ENCODE results near the gene EEF1AKMT4.

Gene EEF1AKMT4

GRCh38 chr3:184211718-184212117 is 37.8 kb upstream of the EEF1AKMT4 start:
- CTCF ChIA-PET: interaction anchor here (1.8 to 17.3 kb wide), 2 partner anchors 15 to 30 kb away, joined by 4 to 160 read pairs; partner anchors contain the start of gene VWA5B2
- POLR2A ChIA-PET: no interaction called here
- TF ChIP-seq, protein P1, sequence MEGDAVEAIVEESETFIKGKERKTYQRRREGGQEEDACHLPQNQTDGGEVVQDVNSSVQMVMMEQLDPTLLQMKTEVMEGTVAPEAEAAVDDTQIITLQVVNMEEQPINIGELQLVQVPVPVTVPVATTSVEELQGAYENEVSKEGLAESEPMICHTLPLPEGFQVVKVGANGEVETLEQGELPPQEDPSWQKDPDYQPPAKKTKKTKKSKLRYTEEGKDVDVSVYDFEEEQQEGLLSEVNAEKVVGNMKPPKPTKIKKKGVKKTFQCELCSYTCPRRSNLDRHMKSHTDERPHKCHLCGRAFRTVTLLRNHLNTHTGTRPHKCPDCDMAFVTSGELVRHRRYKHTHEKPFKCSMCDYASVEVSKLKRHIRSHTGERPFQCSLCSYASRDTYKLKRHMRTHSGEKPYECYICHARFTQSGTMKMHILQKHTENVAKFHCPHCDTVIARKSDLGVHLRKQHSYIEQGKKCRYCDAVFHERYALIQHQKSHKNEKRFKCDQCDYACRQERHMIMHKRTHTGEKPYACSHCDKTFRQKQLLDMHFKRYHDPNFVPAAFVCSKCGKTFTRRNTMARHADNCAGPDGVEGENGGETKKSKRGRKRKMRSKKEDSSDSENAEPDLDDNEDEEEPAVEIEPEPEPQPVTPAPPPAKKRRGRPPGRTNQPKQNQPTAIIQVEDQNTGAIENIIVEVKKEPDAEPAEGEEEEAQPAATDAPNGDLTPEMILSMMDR (IDR thresholded peaks at IDR 0.05; ENCODE audit: control extremely low read depth, extremely low read depth, low read depth, missing control alignments): no peak
- DNase-seq (ENCODE audit: extremely low spot score): no peak

- CTCF ChIA-PET: interaction anchor here (17.3 kb wide), 1 partner anchor 8 kb away, joined by 160 read pairs; the partner anchor contains the start of gene VWA5B2
- TF ChIP-seq, protein P1 (IDR thresholded peaks at IDR 0.05; ENCODE audit: control extremely low read depth, extremely low read depth, low read depth, missing control alignments): no peak
- no peak for DNase-seq (ENCODE audit: extremely low spot score)
- POLR2A ChIA-PET: no interaction called here
Measured at GRCh38 chr3:184218814-184219213, 30.7 kb upstream of the EEF1AKMT4 start.

DNA sequence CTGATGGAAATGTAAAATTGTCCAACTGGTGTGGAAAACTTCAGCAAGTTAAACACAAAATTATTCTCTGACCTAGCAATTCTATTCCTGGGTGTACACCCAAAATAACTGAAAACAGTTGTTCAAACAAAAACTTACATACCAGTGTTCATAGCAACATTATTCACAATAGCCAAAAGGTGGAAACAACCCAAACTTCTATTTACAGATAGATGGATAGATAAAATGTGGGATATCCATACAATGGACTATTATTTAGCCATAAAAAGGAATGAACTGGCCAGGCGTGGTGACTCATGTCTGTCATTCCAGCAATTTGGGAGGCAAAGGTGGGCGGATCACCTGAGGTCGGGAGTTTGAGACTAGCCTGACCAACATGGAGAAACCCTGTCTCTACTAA is 27.0 kb upstream of the EEF1AKMT4 start:
- DNase-seq (ENCODE audit: extremely low spot score): no peak
- TF ChIP-seq, protein P1 (IDR thresholded peaks at IDR 0.05; ENCODE audit: control extremely low read depth, extremely low read depth, low read depth, missing control alignments): no peak
- CTCF ChIA-PET: interaction anchor here (1.1 to 8.6 kb wide), 6 partner anchors 12 to 69 kb away, joined by 3 to 160 read pairs (median 4); partner anchors contain the start of gene EEF1AKMT4
- POLR2A ChIA-PET: no interaction called here

DNA sequence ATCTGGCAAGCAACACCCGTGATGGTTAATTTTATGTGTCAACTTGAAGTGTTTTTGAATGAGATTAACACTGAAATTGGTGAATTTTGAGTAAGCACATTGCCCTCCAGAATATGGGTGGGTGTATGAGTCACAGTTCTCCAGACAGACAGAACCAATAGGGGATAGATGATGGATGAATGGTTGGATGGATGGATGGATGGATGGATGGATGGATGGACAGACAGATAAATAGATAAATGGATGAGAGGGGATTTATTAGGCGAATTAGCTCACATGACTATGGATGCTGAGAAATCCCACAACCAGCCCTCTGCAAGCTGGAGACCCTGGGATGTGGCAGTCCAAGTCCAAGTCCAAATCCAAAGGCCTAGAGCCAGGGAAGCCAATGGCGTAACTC is 25.5 kb upstream of the EEF1AKMT4 start:
- no peak for DNase-seq (ENCODE audit: extremely low spot score)
- POLR2A ChIA-PET: no interaction called here
- TF ChIP-seq, protein P1 (IDR thresholded peaks at IDR 0.05; ENCODE audit: control extremely low read depth, extremely low read depth, low read depth, missing control alignments): no peak
- CTCF ChIA-PET: interaction anchor here (8.6 kb wide), 1 partner anchor 13 kb away, joined by 160 read pairs; no protein-coding TSS in a partner anchor

GRCh38 chr3:184227481-184227935 is 22.0 kb upstream of the EEF1AKMT4 start:
- DNase-seq (ENCODE audit: extremely low spot score): peak; percentile 79
- CTCF ChIA-PET: interaction anchor here (0.6 to 8.6 kb wide), 52 partner anchors 12 to 332 kb away, joined by 3 to 160 read pairs (median 5); partner anchors contain the start of genes ABCF3, ALG3, AP2M1 and DVL3
- POLR2A ChIA-PET: no interaction called here
- TF ChIP-seq, protein P1 (IDR thresholded peaks at IDR 0.05; ENCODE audit: control extremely low read depth, extremely low read depth, low read depth, missing control alignments): peak; percentile 91

- TF ChIP-seq, protein P1 (IDR thresholded peaks at IDR 0.05; ENCODE audit: control extremely low read depth, extremely low read depth, low read depth, missing control alignments): no peak
- peak; percentile 27 for DNase-seq (ENCODE audit: extremely low spot score)
- POLR2A ChIA-PET: no interaction called here
- CTCF ChIA-PET: interaction anchor here (0.8 to 8.6 kb wide), 35 partner anchors 11 to 333 kb away, joined by 3 to 160 read pairs (median 6); partner anchors contain the start of genes ABCF3, ALG3, AP2M1 and DVL3
Measured at GRCh38 chr3:184228376-184229137, 20.9 kb upstream of the EEF1AKMT4 start.
